Fibroblast of skin of abdomen (primary cell): ENCODE data around the gene MTCH1.

Experiments used
- DNase-seq: peaks from one replicate; pipeline ENCODE4 v3.0.0-alpha.2; 2013

Gene MTCH1

GRCh38 chr6:36989264-36989663 is 3.3 kb upstream of the MTCH1 start:
- DNase-seq, result no peak

- no peak for DNase-seq
Measured at GRCh38 chr6:36986704-36987047, 680 bp upstream of the MTCH1 start.

- DNase-seq, result no peak
Measured at GRCh38 chr6:36985417-36985807, 584 bp downstream of the MTCH1 start.

- DNase-seq, result peak; percentile 78
Measured at GRCh38 chr6:36984581-36985416, 1.2 kb downstream of the MTCH1 start.

- no peak for DNase-seq
Measured at GRCh38 chr6:36983538-36983937, 2.5 kb downstream of the MTCH1 start.

- DNase-seq, result no peak
Measured at GRCh38 chr6:36980876-36981619, 4.9 kb downstream of the MTCH1 start.

GRCh38 chr6:36980129-36980528 is 5.9 kb downstream of the MTCH1 start:
- no peak for DNase-seq

- DNase-seq, result peak; percentile 66
Measured at GRCh38 chr6:36979347-36979742, 6.7 kb downstream of the MTCH1 start.

GRCh38 chr6:36978421-36979346 is 7.3 kb downstream of the MTCH1 start:
- DNase-seq, result no peak

- DNase-seq, result no peak
Measured at GRCh38 chr6:36977470-36977941, 8.5 kb downstream of the MTCH1 start.

- DNase-seq, result no peak
Measured at GRCh38 chr6:36976931-36977330, 9.1 kb downstream of the MTCH1 start.

- DNase-seq, result no peak
Measured at GRCh38 chr6:36976509-36976908, 9.5 kb downstream of the MTCH1 start.

- no peak for DNase-seq
Measured at GRCh38 chr6:36976007-36976264, 10.1 kb downstream of the MTCH1 start.

- no peak for DNase-seq
Measured at GRCh38 chr6:36975231-36976006, 10.6 kb downstream of the MTCH1 start.

GRCh38 chr6:36973647-36974046 is 12.3 kb downstream of the MTCH1 start:
- no peak for DNase-seq

- DNase-seq, result no peak
Measured at GRCh38 chr6:36973190-36973589, 12.8 kb downstream of the MTCH1 start.

GRCh38 chr6:36971921-36972673 is 13.9 kb downstream of the MTCH1 start:
- no peak for DNase-seq

- no peak for DNase-seq
Measured at GRCh38 chr6:36970892-36971842, 14.8 kb downstream of the MTCH1 start.

GRCh38 chr6:36969988-36970891 is 15.8 kb downstream of the MTCH1 start:
- DNase-seq, result no peak
